GDM1 (cell line): Measurements from ENCODE around the gene DNAJB6.

ENCODE experiments used
- DNase-seq: peaks from one replicate; lab custom pipeline; 2025; lab: John Stamatoyannopoulos, UW

DNAJB6 gene

GRCh38 chr7:157368955-157369354, 32.2 kb downstream of the DNAJB6 start:
- no peak for DNase-seq

GRCh38 chr7:157370742-157371141, 33.9 kb downstream of the DNAJB6 start:
- DNase-seq = no peak

- no peak for DNase-seq
Measured at GRCh38 chr7:157371296-157371695, 34.5 kb downstream of the DNAJB6 start.

- no peak for DNase-seq
Measured at GRCh38 chr7:157372300-157373232, 35.8 kb downstream of the DNAJB6 start.

- no peak for DNase-seq
Measured at GRCh38 chr7:157373493-157373892, 36.7 kb downstream of the DNAJB6 start.

- no peak for DNase-seq
Measured at GRCh38 chr7:157375410-157375809, 38.6 kb downstream of the DNAJB6 start.

GRCh38 chr7:157377436-157378124, 40.8 kb downstream of the DNAJB6 start:
- no peak for DNase-seq

- DNase-seq = no peak
Measured at GRCh38 chr7:157378390-157378789, 41.6 kb downstream of the DNAJB6 start.

- DNase-seq = no peak
Measured at GRCh38 chr7:157379493-157379892, 42.7 kb downstream of the DNAJB6 start.

- no peak for DNase-seq
Measured at GRCh38 chr7:157380416-157380815, 43.6 kb downstream of the DNAJB6 start.

- DNase-seq = no peak
Measured at GRCh38 chr7:157383868-157384267, 47.1 kb downstream of the DNAJB6 start.

GRCh38 chr7:157384301-157384700, 47.5 kb downstream of the DNAJB6 start:
- DNase-seq = no peak

GRCh38 chr7:157386979-157387800, 50.4 kb downstream of the DNAJB6 start:
- peak; percentile 52 for DNase-seq

GRCh38 chr7:157388301-157388700, 51.5 kb downstream of the DNAJB6 start:
- no peak for DNase-seq

- peak; percentile 62 for DNase-seq
Measured at GRCh38 chr7:157389951-157390730, 53.3 kb downstream of the DNAJB6 start.

GRCh38 chr7:157391036-157391710, 54.4 kb downstream of the DNAJB6 start:
- DNase-seq = no peak

GRCh38 chr7:157392256-157393037, 55.6 kb downstream of the DNAJB6 start:
- DNase-seq = no peak

- DNase-seq = no peak
Measured at GRCh38 chr7:157394246-157395191, 57.7 kb downstream of the DNAJB6 start.

- DNase-seq = no peak
Measured at GRCh38 chr7:157395206-157395605, 58.4 kb downstream of the DNAJB6 start.
